GM18502 (cell line): ENCODE data around the gene HOXA5.
A peak's percentile ranks its signal among the peaks of the same experiment; 100 is the strongest.

Source experiments
- ATAC-seq: cut with Tn5 transposase; IDR thresholded peaks from one replicate; pipeline ENCODE4 v1.9.1; 2021; ENCODE audit warnings: mild to moderate bottlenecking; ENCODE audit not compliant: unreplicated experiment, poor library complexity

HOXA5 gene

GRCh38 chr7:27150568-27151340, 7.3 kb upstream of the HOXA5 start:
- peak; percentile 85 for ATAC-seq

DNA sequence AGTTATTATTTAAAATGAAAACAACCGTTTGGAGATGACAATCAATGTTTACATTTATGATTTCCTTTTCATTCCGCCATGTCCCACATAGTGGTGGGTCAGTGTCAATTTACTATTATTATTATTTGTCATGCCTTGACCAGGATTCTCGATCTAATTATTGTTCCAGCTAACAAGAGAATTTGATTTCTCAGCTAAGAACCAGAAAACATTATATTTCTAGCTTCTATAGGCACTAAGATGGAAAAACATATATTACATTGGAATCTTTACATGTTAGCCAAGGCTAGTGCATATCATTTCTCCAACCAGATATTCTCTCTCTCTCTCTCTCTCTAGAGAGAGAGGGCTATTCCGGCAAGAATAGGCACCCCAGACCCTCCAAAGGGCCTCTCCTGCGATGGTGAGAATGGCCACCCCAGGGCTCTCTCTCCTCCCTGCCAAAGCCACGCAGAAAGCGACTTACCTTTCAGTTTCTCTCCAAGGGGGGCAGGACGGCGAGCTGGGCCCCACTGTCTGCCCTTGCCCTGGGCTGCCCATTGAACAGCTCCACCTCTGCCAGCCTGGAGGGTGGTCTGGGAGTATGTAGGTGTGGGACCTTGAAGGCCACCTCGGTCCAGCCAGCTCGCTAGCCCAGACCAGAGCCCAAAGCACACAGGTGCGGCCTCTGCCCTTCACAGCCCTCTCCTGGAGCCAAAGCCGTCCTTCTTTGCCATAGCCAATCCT, 6.5 kb upstream of the HOXA5 start:
- no peak for ATAC-seq

GRCh38 chr7:27148756-27149641, 5.5 kb upstream of the HOXA5 start:
- ATAC-seq = no peak

- no peak for ATAC-seq
Observed at GRCh38 chr7:27148031-27148755, 4.7 kb upstream of the HOXA5 start.

- no peak for ATAC-seq
Observed at GRCh38 chr7:27147199-27148030, 3.9 kb upstream of the HOXA5 start, which contains the start of gene HOXA6. TSS of gene HOXA6 (minus strand) at chr7:27147774. CDS start at chr7:27147749, 25 bp downstream.

DNA sequence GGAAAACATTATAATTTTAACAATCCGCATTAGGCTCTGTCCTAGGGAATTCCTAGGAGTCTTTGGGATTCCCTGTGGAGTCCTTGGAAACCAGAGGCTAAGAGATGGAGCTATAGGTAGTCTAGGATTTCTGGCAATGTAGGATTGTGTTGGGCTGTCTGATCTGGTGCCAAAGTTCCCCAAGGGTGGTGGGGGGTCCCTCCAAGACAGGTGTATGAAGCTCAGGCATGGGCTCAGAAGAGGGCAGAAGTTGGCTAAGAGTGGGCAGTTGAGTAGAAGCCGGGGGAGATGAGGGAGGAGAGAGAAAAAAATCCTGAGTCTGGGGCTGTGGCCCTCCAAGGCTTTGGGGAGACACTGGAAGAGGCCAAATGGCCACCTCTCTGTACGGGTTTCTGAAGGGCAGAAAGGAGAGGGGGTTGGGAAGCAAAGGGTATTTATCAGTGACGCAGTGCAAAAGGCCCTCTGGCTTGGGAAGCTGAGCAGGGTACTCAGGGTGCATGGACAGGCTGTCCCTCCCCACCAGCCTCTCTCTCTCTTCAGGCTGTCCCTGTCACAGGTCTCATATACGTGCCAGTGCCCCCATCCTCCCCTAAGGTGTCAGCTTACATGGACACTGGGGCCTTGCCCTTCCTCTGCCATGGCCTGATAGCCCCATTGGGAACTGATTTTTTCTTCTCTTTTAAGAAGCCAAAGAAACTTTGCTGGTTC, 3.2 kb upstream of the HOXA5 start:
- no peak for ATAC-seq

GRCh38 chr7:27145914-27146412, 2.5 kb upstream of the HOXA5 start:
- no peak for ATAC-seq

DNA sequence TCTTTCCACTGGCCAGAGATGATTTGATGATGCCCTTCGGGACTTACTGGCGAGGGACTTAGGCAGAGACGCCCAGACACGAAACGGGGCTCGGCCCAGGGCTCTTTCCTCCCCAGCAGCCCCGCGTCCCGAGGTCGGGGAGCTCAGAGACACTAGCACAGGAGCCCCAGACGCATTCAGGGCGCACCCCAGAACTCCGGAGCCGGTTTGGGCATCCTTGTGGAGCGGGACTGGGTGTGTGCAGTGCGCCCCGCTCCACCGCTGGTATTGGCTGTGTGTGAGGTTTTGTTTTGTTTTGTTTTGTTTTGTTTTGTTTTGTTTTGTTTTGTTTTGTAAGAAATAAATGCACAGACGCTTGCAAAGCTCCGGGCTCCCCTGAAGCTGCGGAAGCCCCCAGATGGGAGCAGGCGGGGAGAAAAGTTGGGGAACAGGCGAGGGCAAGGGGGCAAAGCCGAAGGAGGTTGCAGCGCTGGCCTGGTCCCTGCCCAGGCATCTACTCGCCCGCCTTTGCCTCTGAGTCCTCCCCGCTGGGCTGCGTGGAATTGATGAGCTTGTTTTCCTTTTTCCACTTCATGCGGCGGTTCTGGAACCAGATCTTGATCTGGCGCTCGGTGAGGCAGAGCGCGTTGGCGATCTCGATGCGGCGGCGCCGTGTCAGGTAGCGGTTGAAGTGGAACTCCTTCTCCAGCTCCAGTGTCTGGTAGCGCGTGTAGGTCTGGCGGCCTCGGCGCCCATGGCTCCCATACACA, 1.9 kb upstream of the HOXA5 start:
- no peak for ATAC-seq

- no peak for ATAC-seq
Observed at GRCh38 chr7:27144781-27145164, 1.3 kb upstream of the HOXA5 start.

DNA sequence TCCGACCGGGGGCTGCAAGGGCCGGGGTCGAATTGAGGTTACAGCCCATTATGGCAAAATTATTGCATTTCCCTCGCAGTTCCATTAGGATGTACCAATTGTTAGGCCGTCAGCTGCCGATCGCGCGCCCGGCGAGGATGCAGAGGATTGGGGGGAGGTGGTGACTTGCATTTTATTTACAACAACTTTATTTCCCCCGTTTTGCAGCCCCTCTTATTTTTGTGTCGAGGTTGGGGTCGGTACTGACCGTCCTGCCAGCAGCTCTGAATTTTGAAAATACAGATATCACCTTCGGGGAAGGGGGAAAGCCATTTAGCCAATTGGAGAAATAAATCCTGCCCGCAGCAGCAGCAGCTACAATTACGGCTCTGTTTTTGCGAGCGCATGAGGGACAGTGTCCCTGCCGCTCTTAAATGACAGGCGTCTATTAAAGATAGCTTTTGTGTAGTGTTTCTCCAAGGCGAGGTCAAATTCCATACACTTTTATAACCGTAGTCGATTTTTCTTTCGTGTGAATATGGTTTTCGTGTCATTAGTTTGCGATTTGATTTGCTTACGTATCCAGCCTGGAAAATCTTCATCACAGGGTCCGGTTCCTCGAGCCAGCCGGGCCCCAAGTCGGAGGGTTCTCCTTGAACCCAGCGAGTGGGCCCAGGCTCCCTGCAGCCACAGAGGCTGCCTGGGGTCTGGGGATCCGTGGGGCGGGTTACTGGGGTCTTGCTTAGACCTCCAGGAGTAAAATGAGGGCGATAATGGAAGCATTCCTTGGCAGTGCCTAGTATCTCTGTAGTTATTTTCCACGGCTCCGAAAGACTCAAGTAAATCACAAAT, 684 bp upstream of the HOXA5 start:
- ATAC-seq = no peak

DNA sequence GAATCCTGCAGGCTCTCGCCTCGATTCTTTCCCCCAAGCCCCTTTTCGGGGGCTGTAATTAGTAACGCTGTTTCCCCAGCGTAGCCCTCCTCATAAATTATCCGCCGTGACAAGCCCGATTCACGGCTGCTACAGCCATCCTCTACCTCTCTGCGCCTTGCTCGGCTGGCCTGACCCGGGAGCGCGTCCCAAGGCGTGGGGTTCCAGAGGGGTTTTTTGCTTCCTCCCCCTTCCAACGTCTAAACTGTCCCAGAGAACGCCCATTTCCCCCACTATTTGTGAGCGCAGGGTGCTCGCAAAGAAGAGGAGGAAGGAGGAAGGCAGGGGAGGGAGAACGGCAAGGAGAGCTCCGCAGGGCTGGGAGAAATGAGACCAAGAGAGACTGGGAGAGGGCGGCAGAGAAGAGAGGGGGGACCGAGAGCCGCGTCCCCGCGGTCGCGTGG, 880 bp downstream of the HOXA5 start:
- no peak for ATAC-seq

- no peak for ATAC-seq
Observed at GRCh38 chr7:27141923-27142579, 1.4 kb downstream of the HOXA5 start.

- ATAC-seq = no peak
Observed at GRCh38 chr7:27141137-27141922, 2.2 kb downstream of the HOXA5 start.

DNA sequence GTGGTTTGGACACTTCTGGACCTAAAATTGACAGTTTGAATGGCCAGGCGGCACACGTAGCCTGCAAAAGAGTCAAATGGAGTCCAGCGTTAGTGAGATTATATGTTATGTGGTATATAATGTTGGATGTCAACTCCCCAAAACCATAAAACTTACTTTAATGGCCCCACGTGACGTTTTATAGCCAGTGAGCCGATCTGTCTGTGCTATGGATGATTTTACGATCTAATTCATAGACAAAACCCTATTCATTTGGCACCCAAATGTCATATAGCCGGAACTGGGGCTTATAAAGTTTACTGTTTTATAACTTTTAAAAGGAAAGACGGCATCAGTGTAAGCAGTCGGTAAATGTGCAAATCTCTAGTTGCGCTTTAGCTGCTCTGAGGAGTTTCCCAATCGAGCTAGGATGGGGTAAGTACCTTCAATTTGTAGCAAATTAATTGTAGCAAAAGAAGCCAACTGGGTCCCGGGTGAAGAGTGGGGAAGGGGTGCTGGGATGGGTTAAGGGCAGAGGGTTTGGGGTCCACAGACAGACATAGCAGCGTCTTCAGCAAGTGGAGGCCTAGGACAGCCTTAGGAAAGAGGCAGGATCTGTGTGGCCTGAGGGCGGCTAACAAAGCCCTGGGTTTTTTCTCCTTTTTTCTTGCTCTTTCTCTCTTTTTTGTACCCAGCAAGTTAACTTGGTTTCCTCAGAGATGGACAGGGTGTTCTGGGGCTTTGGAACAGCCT, 3.2 kb downstream of the HOXA5 start:
- no peak for ATAC-seq
